GM13976 (cell line): ENCODE measurements around the gene TRPM1.

ENCODE experiments used
- DNase-seq: peaks from one replicate; pipeline ENCODE4 v3.0.0; 2012; ENCODE audit warnings: low spot score
- in situ Hi-C: fragments of 300-500 bp; cut with MboI; formaldehyde crosslinking; loops from one replicate; pipeline ENCODE4 v1.12.0; 2022; ENCODE audit warnings: low sequenced_read_pairs, mixed read lengths, inconsistent platforms; ENCODE audit not compliant: unreplicated experiment
- TF ChIP-seq, protein P1 (sequence below): IDR thresholded peaks from 2 replicates; pipeline ENCODE4 v1.5.1; 2012; ENCODE audit warnings: borderline replicate concordance, mild to moderate bottlenecking; ENCODE audit not compliant: insufficient read depth; ENCODE audit errors: extremely low read depth, missing control alignments, control extremely low read depth

Gene TRPM1

DNA sequence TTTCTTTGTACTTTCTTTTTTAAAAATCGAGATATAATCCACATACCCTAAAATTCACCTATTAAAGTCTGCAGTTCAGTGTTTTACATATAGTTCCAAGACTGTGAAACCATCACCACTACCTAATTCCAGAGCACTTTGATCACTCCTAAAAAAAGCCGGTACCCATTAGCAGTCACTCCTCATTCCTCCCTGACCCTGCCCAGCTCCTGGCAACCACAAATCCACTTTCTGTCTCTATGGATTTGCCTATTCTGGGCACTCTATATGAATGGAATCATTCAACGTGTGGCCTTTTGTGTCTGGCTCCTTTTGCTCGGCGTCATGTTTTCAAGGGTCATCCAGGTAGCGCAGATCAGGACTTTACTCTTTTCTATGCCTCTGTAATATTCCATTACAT, 17.3 kb downstream of the TRPM1 start:
- TF ChIP-seq, protein P1, sequence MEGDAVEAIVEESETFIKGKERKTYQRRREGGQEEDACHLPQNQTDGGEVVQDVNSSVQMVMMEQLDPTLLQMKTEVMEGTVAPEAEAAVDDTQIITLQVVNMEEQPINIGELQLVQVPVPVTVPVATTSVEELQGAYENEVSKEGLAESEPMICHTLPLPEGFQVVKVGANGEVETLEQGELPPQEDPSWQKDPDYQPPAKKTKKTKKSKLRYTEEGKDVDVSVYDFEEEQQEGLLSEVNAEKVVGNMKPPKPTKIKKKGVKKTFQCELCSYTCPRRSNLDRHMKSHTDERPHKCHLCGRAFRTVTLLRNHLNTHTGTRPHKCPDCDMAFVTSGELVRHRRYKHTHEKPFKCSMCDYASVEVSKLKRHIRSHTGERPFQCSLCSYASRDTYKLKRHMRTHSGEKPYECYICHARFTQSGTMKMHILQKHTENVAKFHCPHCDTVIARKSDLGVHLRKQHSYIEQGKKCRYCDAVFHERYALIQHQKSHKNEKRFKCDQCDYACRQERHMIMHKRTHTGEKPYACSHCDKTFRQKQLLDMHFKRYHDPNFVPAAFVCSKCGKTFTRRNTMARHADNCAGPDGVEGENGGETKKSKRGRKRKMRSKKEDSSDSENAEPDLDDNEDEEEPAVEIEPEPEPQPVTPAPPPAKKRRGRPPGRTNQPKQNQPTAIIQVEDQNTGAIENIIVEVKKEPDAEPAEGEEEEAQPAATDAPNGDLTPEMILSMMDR = no peak
- no peak for DNase-seq
- in situ Hi-C loops = no loop called here

DNA sequence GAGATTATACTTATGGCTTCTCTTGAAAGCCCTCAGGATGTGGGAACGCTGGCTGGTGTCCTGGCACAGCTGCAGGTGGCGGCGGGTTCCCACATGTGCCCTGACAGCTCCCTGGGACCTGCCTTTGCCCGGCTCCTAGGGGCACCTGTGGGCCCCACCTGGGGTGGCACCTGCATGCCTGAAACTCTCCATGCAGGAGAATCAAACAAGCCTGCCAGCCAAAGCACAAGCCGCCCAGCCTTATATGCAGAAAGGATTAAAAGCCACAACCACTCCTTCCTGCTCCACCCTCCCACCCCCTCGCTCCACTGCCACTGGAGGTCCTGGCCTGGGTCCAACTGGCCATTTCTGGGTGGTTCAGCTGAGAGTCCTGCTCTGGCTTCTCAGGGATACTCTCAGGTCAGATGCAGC, 18.1 kb downstream of the TRPM1 start:
- in situ Hi-C loops = no loop called here
- no peak for DNase-seq
- TF ChIP-seq, protein P1 = no peak

DNA sequence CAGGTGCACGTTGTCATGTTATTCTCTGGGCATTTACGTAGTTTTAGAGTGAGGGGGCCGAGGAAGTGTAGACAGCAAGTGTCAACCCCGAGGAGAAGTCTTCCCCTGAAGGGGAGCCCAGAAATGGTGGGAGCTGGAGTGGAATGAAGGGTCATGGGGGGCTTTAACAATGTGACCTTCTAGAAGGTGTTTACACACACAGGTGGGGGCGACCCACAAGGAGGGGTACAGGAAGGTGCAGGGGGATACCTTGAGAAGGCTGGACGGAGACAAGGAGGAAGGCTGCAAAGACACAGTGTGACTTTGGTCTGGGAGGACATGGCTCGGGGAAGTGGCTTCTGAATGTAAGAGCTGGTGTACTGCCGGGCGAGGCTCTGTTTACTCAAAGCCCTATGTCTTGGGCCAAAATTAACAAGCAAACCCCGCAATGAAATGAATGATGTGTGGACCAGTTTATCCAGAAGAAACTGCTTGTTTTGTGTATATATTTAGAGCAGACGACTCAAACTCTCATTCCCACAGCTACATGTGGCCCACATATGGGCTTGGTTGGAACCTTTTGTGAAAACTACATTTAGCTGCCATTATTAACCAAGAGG, 18.7 kb downstream of the TRPM1 start:
- no peak for DNase-seq
- TF ChIP-seq, protein P1 = no peak
- in situ Hi-C loops = no loop called here

DNA sequence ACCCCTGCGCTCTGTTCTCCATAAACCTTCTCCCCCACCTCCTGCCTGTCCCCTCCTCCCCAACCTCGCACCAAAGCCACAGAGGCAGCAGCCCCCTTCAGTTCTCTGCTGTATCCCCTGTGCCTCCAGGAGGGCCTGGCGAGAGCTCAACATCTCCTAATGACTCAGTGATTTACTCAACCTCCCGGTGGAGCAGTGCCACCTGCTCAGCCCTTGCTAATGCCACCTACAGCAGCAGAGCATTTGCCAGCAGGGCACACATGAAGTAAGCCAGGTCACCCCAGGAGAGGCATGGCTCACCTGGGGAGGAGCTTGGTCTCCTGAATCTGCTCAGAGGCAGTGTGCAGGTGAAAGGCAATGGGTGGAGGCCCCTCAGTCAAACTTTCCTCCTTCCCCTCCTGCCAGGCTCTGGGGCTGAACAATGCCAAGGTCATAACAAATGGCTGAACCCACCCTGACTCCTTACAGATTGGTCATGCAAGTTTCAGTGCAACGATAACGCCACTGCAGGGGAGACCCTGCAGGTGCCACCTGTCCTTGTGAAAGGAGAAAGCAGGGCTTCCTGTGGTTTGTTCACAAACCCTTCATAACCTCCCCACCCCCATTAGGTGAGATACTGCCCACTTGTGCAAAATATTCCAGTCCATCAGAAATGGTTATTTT, 19.8 kb downstream of the TRPM1 start:
- DNase-seq = no peak
- TF ChIP-seq, protein P1 = no peak
- in situ Hi-C loops = no loop called here

DNA sequence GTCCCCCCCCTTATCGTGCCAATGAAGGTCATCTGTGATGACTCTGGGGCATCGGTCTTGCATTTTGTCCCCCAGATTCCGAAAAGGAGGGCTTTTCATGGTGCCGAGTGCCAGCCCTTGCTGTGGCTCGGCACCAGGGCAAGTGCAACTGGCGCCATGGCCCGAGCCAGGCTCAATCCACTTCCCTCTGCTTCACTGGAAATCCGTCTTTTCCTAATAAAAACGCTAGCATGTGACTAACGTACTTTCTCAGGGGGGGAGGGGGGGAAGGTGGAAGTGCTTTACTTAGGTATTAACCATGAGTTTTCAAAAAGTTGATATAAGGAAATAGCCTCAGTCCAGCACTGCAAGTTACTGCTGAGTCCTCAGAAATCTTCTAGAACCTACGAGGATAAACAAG, 20.5 kb downstream of the TRPM1 start:
- in situ Hi-C loops = no loop called here
- no peak for DNase-seq
- TF ChIP-seq, protein P1 = no peak

DNA sequence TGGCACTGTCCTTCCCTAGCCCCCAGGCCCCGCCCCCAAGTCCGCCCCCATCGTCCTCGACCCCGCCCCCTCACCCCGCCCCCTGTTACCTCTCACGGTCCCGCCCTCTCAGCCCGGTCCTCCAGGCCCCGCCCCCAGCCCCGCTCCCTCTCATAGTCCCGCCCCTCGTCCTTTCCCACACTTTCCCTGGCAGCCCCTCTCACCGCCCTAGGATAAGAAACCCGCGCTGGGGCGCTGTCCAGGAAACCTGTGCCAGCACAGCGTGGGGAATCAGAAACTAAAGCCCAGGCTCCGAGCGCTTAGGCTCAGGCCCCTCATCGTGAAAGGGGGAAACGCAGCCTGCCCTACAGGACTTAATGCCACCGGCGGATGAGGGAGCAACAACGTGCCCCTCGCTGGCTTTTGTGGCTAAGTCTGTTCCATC, 20.9 kb downstream of the TRPM1 start:
- in situ Hi-C loops = no loop called here
- TF ChIP-seq, protein P1 = no peak
- peak; percentile 76 for DNase-seq
